Stimulated activated CD8-positive, alpha-beta memory T cell treated with anti-CD3 and anti-CD28 coated beads, Interleukin-4, amount 100 ng/mL, for 1 hour (primary cell): ENCODE measurements around the gene FRMD4A.
A peak's percentile ranks its signal among the peaks of the same experiment; 100 is the strongest.
"Not testable (repeated sequence)": the region's sequence is repeated elsewhere in the genome, so short reads cannot be mapped to it uniquely, and the experiment has no call there.

Source experiments
- DNase-seq, 2 donors: peaks; one replicate each; pipeline ENCODE4 v3.0.0-alpha.2; 2020; ENCODE audit warnings: low read depth in 2 of 2, low spot score in 1 of 2

The FRMD4A gene

DNA sequence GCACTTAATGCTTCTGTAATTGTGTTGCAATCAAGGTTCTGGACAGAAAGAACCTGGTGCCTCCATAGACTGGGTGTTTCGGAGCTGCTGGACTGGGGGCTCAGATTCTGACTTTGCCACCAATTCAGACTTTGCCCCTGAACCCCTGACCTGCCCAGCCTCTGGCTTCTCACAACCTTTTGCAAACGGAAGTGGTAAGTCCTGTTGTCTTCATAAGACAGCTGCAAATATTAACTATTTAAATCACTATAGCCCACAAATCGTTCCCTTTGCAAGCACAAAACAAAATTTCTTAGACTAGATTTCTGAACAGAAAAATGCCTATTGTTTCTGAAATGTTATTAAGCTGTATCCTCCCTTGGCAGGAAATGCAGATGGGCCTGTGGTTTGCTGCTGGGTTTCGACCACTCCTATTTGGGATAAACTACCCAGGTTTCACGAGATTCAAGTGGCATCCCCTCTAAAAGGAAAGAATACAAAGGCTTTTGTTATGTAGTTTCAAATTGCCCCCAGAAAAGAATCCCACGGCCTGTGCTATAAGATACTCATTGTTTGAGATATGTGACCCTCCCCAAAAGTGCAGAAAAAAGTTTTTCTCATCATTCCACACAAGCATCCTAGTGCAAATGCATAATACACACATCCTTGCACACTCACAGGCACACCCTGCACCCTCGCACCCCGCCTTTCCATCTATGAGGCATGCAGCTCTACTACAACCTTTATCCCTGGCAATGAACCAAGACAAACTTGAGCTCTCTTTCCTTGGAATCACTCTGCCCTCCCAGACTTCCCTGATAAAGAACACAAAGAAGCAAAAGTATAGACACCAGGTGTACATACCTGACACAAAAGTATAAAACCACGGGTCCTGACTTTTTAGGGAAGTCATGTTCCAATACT lies 534.8 kb downstream of the FRMD4A start:
- DNase-seq = no peak

GRCh38 chr10:13794992-13795612 lies 535.6 kb downstream of the FRMD4A start:
- DNase-seq = no peak

DNA sequence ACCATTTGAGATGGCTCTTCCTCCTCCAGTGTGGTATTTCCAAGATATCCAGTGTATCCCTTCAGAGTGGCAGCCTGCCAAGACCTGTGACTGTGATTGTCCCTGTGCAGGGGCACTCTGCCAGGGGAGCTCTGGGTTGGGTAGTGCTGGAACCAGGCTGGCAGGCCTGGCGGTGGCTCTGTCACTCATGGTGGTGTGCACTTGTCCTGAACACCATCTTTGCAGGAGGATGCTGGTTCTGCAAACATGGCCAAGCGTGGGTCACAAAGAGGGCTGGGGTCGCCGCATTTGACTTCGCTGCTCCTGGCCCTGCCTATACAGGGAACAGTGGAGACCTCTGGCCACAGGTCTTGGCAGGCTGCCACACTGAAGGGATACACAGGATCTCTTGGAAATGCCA lies 538.7 kb downstream of the FRMD4A start:
- no peak for DNase-seq

GRCh38 chr10:13791483-13791882 lies 539.2 kb downstream of the FRMD4A start:
- no peak for DNase-seq

GRCh38 chr10:13790196-13790595 lies 540.5 kb downstream of the FRMD4A start:
- no peak for DNase-seq

DNA sequence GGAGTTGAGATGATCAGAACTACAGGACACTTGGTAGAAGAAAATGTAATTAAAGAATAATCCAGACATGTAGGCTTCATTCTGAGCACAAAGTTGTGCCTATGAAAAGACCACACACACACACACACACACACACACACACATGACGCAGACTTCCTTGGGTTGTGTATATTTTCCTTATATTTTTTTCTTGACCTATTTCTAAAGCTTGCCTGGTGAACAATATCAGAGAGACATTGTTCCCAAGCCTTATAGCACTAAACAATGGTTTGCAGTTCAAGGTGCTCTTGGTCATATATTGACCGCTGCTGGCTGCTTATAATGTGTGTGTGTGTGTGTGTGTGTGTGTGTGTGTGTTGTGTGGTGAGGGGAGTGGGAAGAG lies 541.3 kb downstream of the FRMD4A start:
- no peak for DNase-seq

GRCh38 chr10:13788711-13789447 lies 541.8 kb downstream of the FRMD4A start:
- DNase-seq = no peak

DNA sequence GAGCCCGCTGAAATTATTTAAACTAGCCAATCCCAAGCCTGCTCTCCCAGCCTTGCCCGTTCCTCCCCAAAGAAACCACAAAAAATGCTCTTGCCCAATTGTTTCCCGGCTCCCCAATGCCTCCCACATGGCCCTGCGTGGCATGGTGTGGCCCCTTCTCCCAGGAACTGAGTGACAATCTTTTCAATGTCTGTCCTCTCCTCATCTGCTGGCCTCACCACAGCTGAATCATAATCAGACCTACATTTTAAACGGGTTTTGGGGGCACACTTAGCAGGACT lies 542.5 kb downstream of the FRMD4A start:
- DNase-seq = no peak

DNA sequence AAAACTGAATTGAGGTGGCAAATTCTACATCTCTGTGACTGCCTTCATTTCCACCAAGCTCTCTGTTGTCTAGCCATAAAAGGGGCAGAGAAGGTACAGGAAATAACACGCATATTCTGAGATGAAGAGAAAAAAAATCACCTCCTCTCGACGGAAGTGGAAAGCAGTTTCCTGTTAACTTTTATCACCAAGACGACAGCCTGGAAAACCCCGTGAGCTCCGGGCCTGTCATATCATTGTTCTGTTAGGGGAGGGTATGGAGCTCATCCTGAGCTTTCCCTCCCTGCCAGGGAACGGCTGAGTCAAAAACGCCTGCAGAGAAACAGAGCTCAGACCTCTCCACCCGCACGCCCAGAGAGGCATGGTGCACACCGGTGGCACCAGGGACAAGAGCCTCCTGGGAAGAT lies 543.7 kb downstream of the FRMD4A start:
- DNase-seq = peak; percentile 32 to 52

GRCh38 chr10:13784067-13784466 lies 546.7 kb downstream of the FRMD4A start:
- no peak for DNase-seq

DNA sequence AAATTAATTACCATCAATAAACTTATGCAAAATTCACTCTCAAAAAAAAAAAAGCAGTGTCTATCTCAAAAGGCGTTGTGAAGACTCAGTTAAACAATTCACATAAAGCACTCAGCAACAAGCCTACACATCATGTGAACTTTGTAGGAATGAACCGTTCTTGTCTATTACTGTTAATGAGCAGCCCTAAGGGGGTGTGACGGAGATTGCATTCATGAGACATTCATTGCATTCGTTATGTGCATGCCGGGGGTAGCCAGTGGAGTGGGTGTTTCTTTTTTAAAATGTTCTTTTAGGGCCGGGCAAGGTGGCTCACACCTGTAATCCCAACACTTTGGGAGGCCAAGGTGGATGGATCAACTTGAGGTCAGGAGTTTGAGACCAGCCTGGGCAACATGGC lies 551.0 kb downstream of the FRMD4A start:
- no peak for DNase-seq

GRCh38 chr10:13778693-13778960 lies 552.1 kb downstream of the FRMD4A start:
- not testable (repeated sequence) for DNase-seq

DNA sequence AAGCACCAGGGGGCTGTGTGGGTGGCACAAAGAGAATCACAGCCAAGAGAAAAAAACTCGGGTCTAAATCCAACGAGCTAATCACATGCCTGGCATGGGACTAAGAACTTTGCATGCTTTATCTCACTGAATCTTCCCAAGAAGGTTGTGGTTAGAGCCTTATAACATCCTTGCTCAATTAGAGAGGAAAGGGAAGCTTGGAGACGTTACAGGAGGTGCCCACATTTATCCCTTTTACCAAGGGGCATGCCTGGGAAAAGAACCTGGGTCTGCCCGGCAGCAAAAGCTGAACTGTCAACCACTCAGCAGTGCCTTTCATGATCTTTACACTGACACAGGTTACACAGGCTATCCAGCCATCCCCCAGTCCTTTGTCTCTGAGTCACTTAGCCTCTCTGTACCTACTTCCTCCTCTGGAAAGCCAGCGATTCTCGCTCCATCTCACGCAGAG lies 553.8 kb downstream of the FRMD4A start:
- DNase-seq = no peak

GRCh38 chr10:13775786-13776775 lies 554.6 kb downstream of the FRMD4A start:
- no peak for DNase-seq

GRCh38 chr10:13774303-13774893 lies 556.3 kb downstream of the FRMD4A start:
- DNase-seq = no peak

GRCh38 chr10:13773496-13774170 lies 557.1 kb downstream of the FRMD4A start:
- no peak for DNase-seq

DNA sequence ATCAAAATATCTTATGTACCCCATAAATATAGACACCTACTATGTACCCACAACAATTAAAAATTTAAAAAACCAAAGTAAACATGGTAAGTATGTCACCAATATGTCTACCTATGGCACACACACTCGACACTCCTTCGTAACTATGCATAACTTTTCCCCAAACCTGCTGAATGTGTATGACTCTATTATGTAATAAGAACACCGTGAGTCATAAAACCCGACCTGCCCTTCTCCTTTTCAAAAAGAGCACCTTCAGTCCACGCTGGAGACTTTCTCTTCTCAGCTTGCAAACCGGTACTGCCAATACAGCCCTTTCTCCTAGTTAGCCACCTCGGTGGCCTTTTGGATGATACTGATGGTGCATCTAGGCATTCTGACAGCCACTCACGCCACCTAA lies 557.7 kb downstream of the FRMD4A start:
- no peak for DNase-seq

DNA sequence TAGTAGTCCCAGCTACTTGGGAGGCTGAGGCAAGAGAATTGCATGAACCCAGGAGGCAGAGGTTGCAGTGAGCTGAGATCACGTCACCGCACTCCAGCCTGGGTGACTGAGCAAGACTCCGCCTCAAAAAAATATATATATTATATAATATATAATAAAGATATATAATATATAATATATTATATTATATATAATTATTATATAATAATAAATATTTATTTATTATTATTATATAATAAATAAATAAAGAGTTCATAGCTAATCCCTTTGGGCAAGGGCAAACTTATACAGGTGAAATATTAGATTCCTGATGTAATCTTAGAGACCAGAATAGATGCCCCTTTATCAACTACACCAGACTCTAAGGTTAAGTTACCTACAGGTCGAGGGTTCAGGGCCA lies 558.7 kb downstream of the FRMD4A start:
- DNase-seq = no peak

GRCh38 chr10:13770760-13771493 lies 559.8 kb downstream of the FRMD4A start:
- DNase-seq = no peak

GRCh38 chr10:13769946-13770345 lies 560.8 kb downstream of the FRMD4A start:
- DNase-seq = no peak
